Bone marrow (tissue), 2 donors: ENCODE measurements around the gene RUSF1.
"Not testable (repeated sequence)": the region's sequence is repeated elsewhere in the genome, so short reads cannot be mapped to it uniquely, and the experiment has no call there.

Source experiments
- DNase-seq, 2 donors: peaks; one replicate each; lab custom pipeline; 2025; lab: John Stamatoyannopoulos, UW

The RUSF1 gene

DNA sequence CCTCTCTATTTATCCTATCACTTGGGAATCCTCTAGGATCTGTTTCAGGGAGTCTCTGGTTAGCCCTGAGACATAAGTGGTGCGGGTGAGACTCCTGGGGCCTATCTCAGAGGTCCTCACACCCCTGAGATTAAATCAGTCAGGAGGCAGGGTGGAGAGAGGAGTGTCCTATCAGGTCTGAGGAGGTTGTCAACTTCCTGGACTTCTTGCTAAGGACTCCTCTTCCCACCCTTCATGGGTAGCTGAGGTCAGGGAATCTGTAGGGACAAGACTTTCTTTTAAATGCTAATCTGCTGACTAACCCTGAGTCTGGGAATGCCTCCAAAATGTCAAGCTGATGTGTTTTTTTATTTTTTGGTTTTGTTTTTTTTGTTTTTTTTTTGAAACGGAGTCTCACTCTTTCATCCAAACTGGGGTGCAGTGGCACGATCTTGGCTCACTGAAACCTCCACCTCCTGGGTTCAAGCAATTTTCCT lies 55.5 kb downstream of the RUSF1 start:
- no peak for DNase-seq

GRCh38 chr16:31451681-31452351 lies 56.4 kb downstream of the RUSF1 start:
- DNase-seq: no peak

DNA sequence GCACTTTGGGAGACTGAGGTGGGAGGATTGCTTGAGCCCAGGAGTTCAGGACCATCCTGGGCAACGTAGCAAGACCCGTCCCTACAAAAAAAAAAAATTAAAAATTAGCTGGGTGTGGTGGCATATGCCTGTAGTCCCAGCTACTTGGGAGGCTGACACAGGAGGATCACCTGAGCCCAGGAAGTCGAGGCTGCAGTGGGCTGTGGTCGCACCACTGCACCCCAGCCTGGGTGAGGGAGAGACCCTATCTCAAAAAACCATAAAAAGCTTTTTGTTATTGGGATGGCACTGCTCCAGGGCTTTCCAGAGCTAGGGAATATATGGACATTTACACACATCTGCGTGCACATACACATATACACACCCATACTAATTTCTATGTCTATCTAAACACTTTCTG lies 57.0 kb downstream of the RUSF1 start:
- no peak for DNase-seq

DNA sequence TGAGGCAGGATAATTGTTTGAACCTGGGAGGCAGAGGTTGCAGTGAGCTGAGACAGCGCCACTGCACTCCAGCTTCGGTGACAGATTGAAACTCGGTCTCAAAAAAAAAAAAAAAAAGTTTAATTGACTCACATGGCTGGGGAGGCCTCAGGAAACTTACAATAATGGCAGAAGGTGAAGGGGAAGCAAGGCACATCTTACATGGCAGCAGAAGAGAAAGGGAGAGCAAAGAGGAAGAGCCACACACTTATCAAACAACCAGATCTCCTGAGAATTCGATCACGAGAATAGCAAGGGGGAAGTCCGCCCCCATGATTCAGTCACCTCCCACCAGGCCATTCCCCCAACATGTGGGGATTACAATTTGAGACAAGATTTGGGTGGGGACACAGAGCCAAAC lies 62.3 kb downstream of the RUSF1 start:
- DNase-seq: not testable (repeated sequence)

DNA sequence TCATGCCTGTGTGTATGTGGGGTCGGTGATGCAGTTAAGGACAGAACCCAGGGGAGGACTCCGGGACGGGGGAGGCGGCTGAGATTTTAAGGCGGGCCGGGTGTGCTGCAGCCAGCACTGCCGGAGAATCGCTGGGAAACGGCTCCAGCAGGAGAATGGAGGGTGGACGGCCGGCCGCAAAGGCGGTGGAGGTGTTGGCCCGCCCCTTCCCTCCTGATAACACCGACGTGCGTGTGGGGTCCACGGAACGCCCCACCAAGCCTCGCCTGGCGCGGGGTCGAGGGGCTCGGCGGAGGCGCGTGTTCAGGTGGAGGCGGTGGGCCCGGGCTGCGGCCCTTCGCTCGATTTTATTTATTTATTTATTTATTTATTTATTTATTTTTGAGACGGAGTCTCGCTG lies 66.2 kb downstream of the RUSF1 start:
- DNase-seq: no peak

GRCh38 chr16:31440516-31441184 lies 67.5 kb downstream of the RUSF1 start:
- DNase-seq: no peak

DNA sequence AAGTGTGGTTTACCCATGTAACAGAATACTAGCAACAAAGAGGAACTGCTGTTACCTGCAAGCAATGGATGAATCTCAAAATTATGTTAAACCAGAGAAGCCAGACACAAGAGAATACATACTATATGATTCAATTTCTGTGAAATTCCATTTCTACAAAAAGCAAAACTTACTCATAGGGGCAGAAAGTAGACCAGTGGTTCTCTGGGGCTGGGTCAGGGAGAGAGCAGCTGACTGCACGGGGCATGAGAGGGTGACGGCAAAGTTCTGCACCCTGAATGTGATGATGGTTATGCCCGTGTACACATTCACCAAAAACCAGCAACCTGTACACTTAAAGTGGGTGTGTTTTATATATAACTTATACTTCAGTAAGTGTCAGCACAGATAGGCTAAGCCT lies 68.7 kb downstream of the RUSF1 start:
- DNase-seq: no peak
